Mucosa of gallbladder (tissue), 1 donor: Measurements from ENCODE around the gene LRCH1. TPM values are rescaled to one million over a fixed set of nuclear protein-coding genes. Genes with fewer than 3 reads are reported as not detected.

ENCODE experiments used
- DNase-seq: peaks from one replicate; pipeline ENCODE4 v3.0.0-alpha.2; 2020; ENCODE audit warnings: low spot score
- total RNA-seq: library from RNA; stranded (reverse); gene quantifications from one replicate; pipeline ENCODE4 v1.2.1, GENCODE V29; 2021
- donor health status: DM: no; HTN: no; CAD: no.

The LRCH1 gene
- total RNA-seq, 1 donor from 2014 or later, result 35.6 TPM

- no peak for DNase-seq
Observed at GRCh38 chr13:46712524-46712923, 159.6 kb downstream of the LRCH1 start.

- DNase-seq, result no peak
Observed at GRCh38 chr13:46715363-46715762, 162.4 kb downstream of the LRCH1 start.

- no peak for DNase-seq
Observed at GRCh38 chr13:46716821-46717220, 163.9 kb downstream of the LRCH1 start.

- DNase-seq, result no peak
Observed at GRCh38 chr13:46717275-46717674, 164.3 kb downstream of the LRCH1 start.

GRCh38 chr13:46717856-46718255 lies 164.9 kb downstream of the LRCH1 start:
- DNase-seq, result no peak

GRCh38 chr13:46720189-46720588 lies 167.2 kb downstream of the LRCH1 start:
- no peak for DNase-seq

- DNase-seq, result peak; percentile 47
Observed at GRCh38 chr13:46721054-46721453, 168.1 kb downstream of the LRCH1 start.

GRCh38 chr13:46726347-46726746 lies 173.4 kb downstream of the LRCH1 start:
- no peak for DNase-seq

- no peak for DNase-seq
Observed at GRCh38 chr13:46728777-46729176, 175.8 kb downstream of the LRCH1 start.

- DNase-seq, result no peak
Observed at GRCh38 chr13:46731535-46731934, 178.6 kb downstream of the LRCH1 start.

GRCh38 chr13:46735425-46735824 lies 182.5 kb downstream of the LRCH1 start:
- DNase-seq, result no peak

GRCh38 chr13:46736541-46737310 lies 183.8 kb downstream of the LRCH1 start:
- no peak for DNase-seq

- DNase-seq, result no peak
Observed at GRCh38 chr13:46738055-46738454, 185.1 kb downstream of the LRCH1 start.

- no peak for DNase-seq
Observed at GRCh38 chr13:46738766-46739165, 185.8 kb downstream of the LRCH1 start.

- no peak for DNase-seq
Observed at GRCh38 chr13:46739447-46740098, 186.6 kb downstream of the LRCH1 start.

GRCh38 chr13:46743191-46743590 lies 190.2 kb downstream of the LRCH1 start:
- no peak for DNase-seq

- DNase-seq, result no peak
Observed at GRCh38 chr13:46745062-46745461, 192.1 kb downstream of the LRCH1 start.

- no peak for DNase-seq
Observed at GRCh38 chr13:46745706-46746105, 192.7 kb downstream of the LRCH1 start.

GRCh38 chr13:46747031-46747820 lies 194.3 kb downstream of the LRCH1 start:
- DNase-seq, result no peak

- no peak for DNase-seq
Observed at GRCh38 chr13:46748300-46748699, 195.3 kb downstream of the LRCH1 start.

GRCh38 chr13:46749951-46750350 lies 197.0 kb downstream of the LRCH1 start:
- no peak for DNase-seq

- peak; percentile 19 for DNase-seq
Observed at GRCh38 chr13:46751811-46752635, 199.1 kb downstream of the LRCH1 start.
